Mesendoderm (in vitro differentiated cells): Measurements from ENCODE around the gene HS2ST1.
A peak's percentile ranks its signal among the peaks of the same experiment; 100 is the strongest.

Experiments used
- DNase-seq: peaks from one replicate; pipeline ENCODE4 v3.0.0; 2013
- H2AK5ac ChIP-seq: 2 replicates; pipeline ENCODE4 v1.6.1; 2013; ENCODE audit warnings: low read length, inconsistent platforms
- H2BK120ac ChIP-seq: 2 replicates; pipeline ENCODE4 v1.6.1; 2013; ENCODE audit warnings: low read depth, mild to moderate bottlenecking, low read length, moderate library complexity, mixed read lengths
- H2BK15ac ChIP-seq: replicated peaks from 2 replicates; pipeline ENCODE4 v1.6.1; 2013; ENCODE audit warnings: low read depth, mild to moderate bottlenecking, moderate library complexity
- H2BK5ac ChIP-seq: 2 replicates; pipeline ENCODE4 v1.6.1; 2013; ENCODE audit warnings: low read length, inconsistent platforms
- H3K18ac ChIP-seq: 2 replicates; pipeline ENCODE4 v1.6.1; 2013; ENCODE audit warnings: mild to moderate bottlenecking, low read length, mixed read lengths
- H3K23ac ChIP-seq: one replicate; pipeline ENCODE4 v1.6.1; 2013; ENCODE audit warnings: low read length
- H3K27ac ChIP-seq: 2 replicates; pipeline ENCODE4 v1.5.1; 2013; ENCODE audit warnings: low read depth, mild to moderate bottlenecking, inconsistent platforms, low read length, moderate library complexity
- H3K27me3 ChIP-seq: 2 replicates; pipeline ENCODE4 v1.6.1; 2013; ENCODE audit warnings: low read length, control low read depth, mild to moderate bottlenecking, inconsistent platforms; ENCODE audit not compliant: insufficient read depth, poor library complexity
- H3K36me3 ChIP-seq: 2 replicates; pipeline ENCODE4 v1.6.1; 2013; ENCODE audit warnings: low read length, inconsistent platforms; ENCODE audit not compliant: control insufficient read depth, insufficient read depth
- H3K4ac ChIP-seq: one replicate; pipeline ENCODE4 v1.6.1; 2013; ENCODE audit warnings: low read depth, mild to moderate bottlenecking, low read length, moderate library complexity
- H3K4me1 ChIP-seq: 2 replicates; pipeline ENCODE4 v1.6.1; 2013; ENCODE audit warnings: low read depth, low read length, inconsistent platforms; ENCODE audit not compliant: control insufficient read depth
- H3K4me2 ChIP-seq: 2 replicates; pipeline ENCODE4 v1.6.1; 2013; ENCODE audit warnings: low read length
- H3K4me3 ChIP-seq: 2 replicates; pipeline ENCODE4 v1.5.1; 2013; ENCODE audit warnings: mild to moderate bottlenecking, low read length
- H3K56ac ChIP-seq: one replicate; pipeline ENCODE4 v1.6.1; 2013; ENCODE audit warnings: low read length
- H3K79me1 ChIP-seq: 2 replicates; pipeline ENCODE4 v1.6.1; 2013; ENCODE audit warnings: low read length, inconsistent platforms
- H3K79me2 ChIP-seq: 2 replicates; pipeline ENCODE4 v1.6.1; 2013; ENCODE audit warnings: mild to moderate bottlenecking, low read length; ENCODE audit not compliant: control insufficient read depth, insufficient read depth
- H3K9ac ChIP-seq: 2 replicates; pipeline ENCODE4 v1.6.1; 2013; ENCODE audit warnings: low read length, inconsistent platforms
- H4K5ac ChIP-seq: one replicate; pipeline ENCODE4 v1.6.1; 2013; ENCODE audit warnings: low read length
- H4K8ac ChIP-seq: one replicate; pipeline ENCODE4 v1.6.1; 2013; ENCODE audit warnings: low read depth, mild to moderate bottlenecking, control low read depth, low read length, moderate library complexity
- WGBS: extraction: QIAGEN DNeasy Blood & Tissue Kit; methylation state at CpG from one replicate; pipeline ENCODE4 v1.1.7; 2013; ENCODE audit warnings: low lambda C conversion rate, missing lambda C conversion rate; ENCODE audit not compliant: insufficient coverage; ENCODE audit errors: extremely low coverage; 5-methylcytosine and 5-hydroxymethylcytosine counted together

The HS2ST1 gene

GRCh38 chr1:87132284-87132870 lies 217.9 kb downstream of the HS2ST1 start:
- H3K79me1 ChIP-seq = no peaks in the 10 kb centered on the region
- WGBS = no CpG with 5 or more reads among the region's 47 CpGs

GRCh38 chr1:87134061-87134460 lies 219.6 kb downstream of the HS2ST1 start:
- Histone ChIP-seq H3K36me3 (no peaks in the 10 kb centered on the region), H3K79me1 (no peaks in the 10 kb centered on the region), H4K5ac (no peak overlapping the region), H3K4me3 (no peak overlapping the region), H3K4ac (no peak overlapping the region), H3K27me3 (no peaks in the 10 kb centered on the region), H4K8ac (no peak overlapping the region), H2AK5ac (no peak overlapping the region), H2BK15ac (no peak overlapping the region), H3K9ac (no peak overlapping the region), H3K4me2 (no peak overlapping the region), H3K4me1 (peaks cover 3% of the 10 kb centered on the region), H3K23ac (no peak overlapping the region), H2BK120ac (no peak overlapping the region), H2BK5ac (no peak overlapping the region), H3K56ac (no peak overlapping the region), H3K79me2 (no peaks in the 10 kb centered on the region), H3K27ac (no peak overlapping the region), H3K18ac (no peak overlapping the region)
- no peak for DNase-seq
- WGBS = no CpG with 5 or more reads among the region's 6 CpGs

More at GRCh38 chr1:87132284-87132870, 217.9 kb downstream of the HS2ST1 start:
- Histone ChIP-seq H2BK120ac (no peak overlapping the region), H2AK5ac (no peak overlapping the region), H3K27me3 (no peaks in the 10 kb centered on the region), H3K23ac (no peak overlapping the region), H3K4ac (no peak overlapping the region), H4K8ac (no peak overlapping the region), H4K5ac (no peak overlapping the region), H2BK5ac (no peak overlapping the region), H3K9ac (peak overlapping the region; percentile 69), H3K36me3 (no peaks in the 10 kb centered on the region), H2BK15ac (no peak overlapping the region), H3K18ac (peak overlapping the region; percentile 42), H3K56ac (peak overlapping the region; percentile 90), H3K4me2 (peak overlapping the region; percentile 71), H3K4me1 (peaks cover 3% of the 10 kb centered on the region), H3K4me3 (peak overlapping the region; percentile 15), H3K79me2 (no peaks in the 10 kb centered on the region), H3K27ac (no peak overlapping the region)
- no peak for DNase-seq

GRCh38 chr1:87134625-87135328 lies 220.3 kb downstream of the HS2ST1 start:
- Histone ChIP-seq H2BK5ac (no peak overlapping the region), H3K56ac (no peak overlapping the region), H4K5ac (no peak overlapping the region), H3K27ac (no peak overlapping the region), H2BK15ac (no peak overlapping the region), H3K23ac (no peak overlapping the region), H4K8ac (no peak overlapping the region), H3K27me3 (no peaks in the 10 kb centered on the region), H3K79me2 (no peaks in the 10 kb centered on the region), H3K4me2 (no peak overlapping the region), H3K36me3 (no peaks in the 10 kb centered on the region), H3K9ac (no peak overlapping the region), H3K79me1 (no peaks in the 10 kb centered on the region), H2BK120ac (no peak overlapping the region), H3K4me3 (no peak overlapping the region), H3K4ac (no peak overlapping the region), H3K18ac (no peak overlapping the region), H2AK5ac (no peak overlapping the region), H3K4me1 (peaks cover 3% of the 10 kb centered on the region)
- no peak for DNase-seq
- WGBS = no CpG with 5 or more reads among the region's 9 CpGs

- Histone ChIP-seq H2BK120ac (no peak overlapping the region), H3K79me2 (no peaks in the 10 kb centered on the region), H4K8ac (no peak overlapping the region), H3K4me1 (peaks cover 3% of the 10 kb centered on the region), H3K9ac (no peak overlapping the region), H2AK5ac (no peak overlapping the region), H3K23ac (no peak overlapping the region), H2BK15ac (no peak overlapping the region), H3K4ac (no peak overlapping the region), H2BK5ac (no peak overlapping the region), H3K4me2 (no peak overlapping the region), H3K79me1 (no peaks in the 10 kb centered on the region), H3K18ac (no peak overlapping the region), H3K56ac (no peak overlapping the region), H3K36me3 (no peaks in the 10 kb centered on the region), H3K4me3 (no peak overlapping the region), H3K27ac (no peak overlapping the region), H3K27me3 (no peaks in the 10 kb centered on the region), H4K5ac (no peak overlapping the region)
- no CpG with 5 or more reads among the region's 11 CpGs for WGBS
- no peak for DNase-seq
Measured at GRCh38 chr1:87135329-87135712, 220.9 kb downstream of the HS2ST1 start.

- Histone ChIP-seq H2BK5ac (no peak overlapping the region), H2AK5ac (no peak overlapping the region), H3K36me3 (no peaks in the 10 kb centered on the region), H4K5ac (no peak overlapping the region), H2BK120ac (no peak overlapping the region), H4K8ac (no peak overlapping the region), H3K18ac (no peak overlapping the region), H2BK15ac (no peak overlapping the region), H3K23ac (no peak overlapping the region), H3K79me1 (no peaks in the 10 kb centered on the region), H3K27ac (no peak overlapping the region), H3K9ac (no peak overlapping the region), H3K4me1 (peaks cover 3% of the 10 kb centered on the region), H3K4me2 (no peak overlapping the region), H3K4me3 (no peak overlapping the region), H3K79me2 (no peaks in the 10 kb centered on the region), H3K56ac (no peak overlapping the region), H3K4ac (no peak overlapping the region), H3K27me3 (no peaks in the 10 kb centered on the region)
- WGBS = no CpG with 5 or more reads among the region's 8 CpGs
- DNase-seq = no peak
Measured at GRCh38 chr1:87136607-87137341, 222.3 kb downstream of the HS2ST1 start.
